Measurements from ENCODE around the gene ZNF474.
A peak's percentile ranks its signal among the peaks of the same experiment; 100 is the strongest.

ZNF474 gene

GRCh38 chr5:122154910-122155309, 25.6 kb downstream of the ZNF474 start:
- no peak for DNase-seq

- DNase-seq = no peak
Measured at GRCh38 chr5:122155546-122155945, 26.2 kb downstream of the ZNF474 start.

- DNase-seq = peak; percentile 39
Measured at GRCh38 chr5:122156724-122157325, 27.5 kb downstream of the ZNF474 start.

DNA sequence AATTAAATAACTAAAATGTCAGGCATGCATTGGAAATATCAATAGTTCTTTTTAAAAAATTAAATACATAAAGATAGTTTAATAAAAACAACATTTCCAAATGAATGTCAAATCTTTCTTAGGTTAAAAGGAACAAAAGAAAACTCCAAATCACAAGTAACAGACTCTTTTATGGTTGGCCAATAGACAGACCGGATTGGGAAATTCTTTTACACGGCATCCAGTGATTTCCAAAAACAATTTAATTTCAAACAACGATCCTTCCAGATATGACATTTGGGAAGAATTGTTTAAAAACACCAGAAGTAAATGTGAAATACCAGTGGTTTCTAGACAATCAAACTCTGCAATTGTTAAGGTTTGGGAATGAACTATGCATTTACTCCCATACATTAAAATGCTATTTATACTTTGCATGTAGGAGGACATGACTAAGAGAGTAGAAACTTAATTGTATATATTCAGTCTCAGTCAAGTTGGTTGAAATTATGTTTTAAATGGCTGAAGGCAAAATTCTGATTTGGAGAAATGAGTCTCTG, 32.8 kb downstream of the ZNF474 start:
- DNase-seq = no peak

GRCh38 chr5:122163121-122164069, 34.0 kb downstream of the ZNF474 start:
- no peak for DNase-seq

- DNase-seq = no peak
Measured at GRCh38 chr5:122164070-122164435, 34.7 kb downstream of the ZNF474 start.

DNA sequence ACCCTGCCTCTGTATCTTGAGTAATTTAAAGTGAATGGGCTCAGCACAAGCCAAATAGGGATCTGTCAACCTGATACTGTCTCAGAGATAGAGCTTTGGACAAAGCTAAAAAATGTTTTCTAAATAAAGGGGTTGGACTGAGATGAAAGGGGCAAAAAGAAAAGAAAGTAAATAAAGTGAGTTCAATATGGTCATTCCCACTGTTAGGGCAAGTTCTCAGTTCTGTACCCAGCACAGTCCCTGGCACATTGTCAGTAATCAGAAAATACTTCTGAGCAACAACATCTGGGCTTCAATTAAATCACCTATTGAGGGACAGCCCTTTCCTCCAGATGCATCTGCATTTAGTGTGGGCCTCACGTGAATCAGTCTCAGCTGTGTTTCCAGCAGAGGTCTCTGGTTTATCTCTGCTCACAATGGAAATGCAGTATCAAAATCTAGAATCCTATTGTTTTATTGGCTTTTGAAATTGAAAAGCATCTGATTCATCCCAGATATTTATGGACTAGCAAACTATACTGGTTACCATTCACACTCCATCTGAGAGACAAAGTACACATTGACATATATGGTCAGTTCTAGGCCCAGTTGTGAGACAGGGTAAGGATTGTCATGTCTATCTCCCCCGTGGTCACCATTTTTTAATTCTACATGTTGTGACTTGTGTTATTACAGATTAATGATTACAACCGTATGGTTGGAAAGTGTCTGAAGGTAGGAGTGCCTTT, 35.6 kb downstream of the ZNF474 start:
- no peak for DNase-seq

DNA sequence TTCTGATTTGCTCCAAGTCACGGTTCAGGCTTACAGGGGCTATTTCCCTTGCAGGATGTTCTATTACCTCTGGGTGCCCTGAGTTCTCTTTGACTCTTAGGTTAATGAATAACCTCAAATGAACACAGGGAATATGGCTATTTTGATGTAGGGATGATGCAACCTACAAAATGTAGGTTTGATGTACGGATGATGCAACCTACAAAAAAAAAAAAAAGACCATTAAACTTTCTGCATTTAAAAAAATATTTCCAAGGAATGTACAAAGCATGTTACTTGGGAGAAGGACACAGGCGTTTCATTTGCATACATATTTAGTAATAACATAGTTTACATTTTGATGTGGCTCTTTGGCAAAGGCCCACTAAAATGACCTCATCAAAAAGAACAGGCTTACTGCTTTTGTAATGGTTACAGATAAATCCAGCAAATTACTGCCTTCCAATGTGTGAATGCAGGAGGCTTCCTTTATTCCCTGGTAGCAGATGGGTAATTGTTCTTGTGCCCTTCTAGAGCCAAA, 36.3 kb downstream of the ZNF474 start:
- no peak for DNase-seq

DNA sequence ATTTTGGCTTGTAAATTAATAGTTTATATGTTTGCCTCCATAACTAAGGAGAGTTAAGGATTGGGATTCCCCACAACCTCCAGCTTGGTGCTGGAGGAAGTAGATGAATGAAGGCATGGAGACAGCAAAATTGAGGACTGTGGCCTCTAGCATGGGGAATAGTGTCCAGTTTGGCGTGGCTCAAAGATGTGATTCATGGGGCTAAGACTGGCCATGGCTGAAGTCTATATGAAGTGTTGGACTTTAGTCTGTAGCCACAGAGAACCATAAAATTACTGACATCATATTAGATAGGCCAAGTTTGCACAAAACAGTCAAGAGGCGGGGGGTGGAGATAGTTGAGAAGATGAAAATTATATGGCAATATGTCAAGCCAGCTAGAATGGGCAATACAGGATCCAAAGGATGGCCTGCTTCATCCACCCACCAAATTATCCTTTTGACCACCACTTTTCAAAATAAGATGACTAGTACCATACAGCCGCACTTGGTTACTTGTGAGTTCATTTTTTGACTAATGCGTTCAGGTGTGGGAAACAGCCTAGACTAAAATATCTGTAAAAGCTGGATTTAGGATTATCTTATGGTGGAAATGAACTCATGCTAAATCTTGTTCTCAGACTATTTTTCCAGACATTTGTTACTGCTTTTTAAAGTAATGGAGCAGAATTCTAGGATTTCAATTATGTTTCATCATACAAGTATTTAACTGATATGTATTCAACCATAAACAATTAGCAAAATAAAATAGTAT, 40.2 kb downstream of the ZNF474 start:
- DNase-seq = no peak

GRCh38 chr5:122170620-122171019, 41.3 kb downstream of the ZNF474 start:
- DNase-seq = no peak

DNA sequence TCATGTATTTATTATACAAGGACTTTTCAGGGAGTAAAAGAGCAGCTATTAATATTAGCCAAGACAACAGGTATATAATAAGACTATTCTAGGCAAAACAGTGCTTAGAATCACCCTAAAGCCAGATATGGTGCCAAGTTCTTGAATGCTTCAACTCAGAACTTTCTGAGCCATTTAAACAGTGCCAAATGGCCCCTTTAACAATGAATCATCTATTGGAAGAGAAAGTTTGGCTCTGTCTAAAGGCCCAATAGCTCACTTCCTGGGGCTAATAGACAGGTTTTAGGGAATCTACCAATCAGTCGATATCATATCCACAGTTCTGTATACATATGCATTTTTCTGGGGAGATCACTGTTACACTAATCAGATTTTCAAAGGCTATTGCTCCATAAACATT, 42.9 kb downstream of the ZNF474 start:
- DNase-seq = no peak

GRCh38 chr5:122173474-122174415, 44.4 kb downstream of the ZNF474 start:
- DNase-seq = no peak

GRCh38 chr5:122175091-122175490, 45.7 kb downstream of the ZNF474 start:
- no peak for DNase-seq

- no peak for DNase-seq
Measured at GRCh38 chr5:122175852-122176251, 46.5 kb downstream of the ZNF474 start.

DNA sequence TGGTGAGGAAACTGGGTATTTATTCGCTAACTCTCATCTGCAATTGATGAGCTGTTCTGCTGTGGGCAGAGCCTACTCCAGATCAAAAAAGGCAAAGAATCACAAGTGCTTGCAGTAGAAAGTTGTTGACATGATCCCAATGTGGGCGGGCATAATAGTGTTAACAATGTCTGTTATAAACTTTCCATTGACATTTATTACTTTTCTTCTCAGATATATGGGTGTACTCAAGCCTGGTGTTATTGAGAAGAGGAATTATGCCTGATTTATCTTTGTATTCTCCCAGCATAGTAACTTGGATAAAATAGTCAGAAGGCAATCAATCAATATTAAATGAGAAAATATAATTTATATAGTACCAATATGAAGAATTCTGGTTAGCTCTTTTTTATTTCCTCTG, 47.8 kb downstream of the ZNF474 start:
- no peak for DNase-seq

GRCh38 chr5:122179701-122180100, 50.4 kb downstream of the ZNF474 start:
- no peak for DNase-seq

GRCh38 chr5:122180146-122180712, 50.9 kb downstream of the ZNF474 start:
- no peak for DNase-seq

DNA sequence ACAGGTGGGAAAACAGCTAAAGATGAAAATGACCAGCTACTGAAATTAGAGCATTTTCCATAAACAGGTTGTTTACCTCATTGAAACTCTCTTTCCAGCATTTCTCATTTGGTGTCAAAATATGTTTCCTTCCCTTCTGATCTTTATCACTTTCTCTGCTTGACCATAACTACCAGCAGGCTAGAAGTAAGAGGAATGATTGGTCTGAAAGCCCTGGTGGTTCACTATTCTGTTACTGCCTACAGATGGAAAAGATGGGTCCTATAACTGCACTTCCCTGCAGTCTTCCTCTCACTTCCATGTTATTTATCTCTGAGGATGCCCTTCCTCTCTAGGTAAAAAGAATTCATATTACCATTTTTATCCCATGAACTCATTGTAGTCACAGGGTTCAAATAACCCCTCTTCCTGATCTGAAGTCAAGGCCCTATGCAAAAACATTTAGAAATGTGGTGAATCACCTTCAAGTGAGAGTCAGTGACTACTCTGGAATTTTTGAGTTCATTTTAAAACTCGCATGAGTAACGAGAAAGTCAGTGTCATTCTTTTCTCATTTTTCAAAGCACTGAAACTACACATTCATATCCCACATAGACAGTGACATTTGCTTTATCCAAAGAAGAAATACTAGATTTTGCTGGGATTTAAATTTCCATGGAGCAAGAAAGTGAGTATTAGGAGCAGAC, 51.7 kb downstream of the ZNF474 start:
- DNase-seq = no peak

GRCh38 chr5:122181863-122182262, 52.5 kb downstream of the ZNF474 start:
- no peak for DNase-seq

DNA sequence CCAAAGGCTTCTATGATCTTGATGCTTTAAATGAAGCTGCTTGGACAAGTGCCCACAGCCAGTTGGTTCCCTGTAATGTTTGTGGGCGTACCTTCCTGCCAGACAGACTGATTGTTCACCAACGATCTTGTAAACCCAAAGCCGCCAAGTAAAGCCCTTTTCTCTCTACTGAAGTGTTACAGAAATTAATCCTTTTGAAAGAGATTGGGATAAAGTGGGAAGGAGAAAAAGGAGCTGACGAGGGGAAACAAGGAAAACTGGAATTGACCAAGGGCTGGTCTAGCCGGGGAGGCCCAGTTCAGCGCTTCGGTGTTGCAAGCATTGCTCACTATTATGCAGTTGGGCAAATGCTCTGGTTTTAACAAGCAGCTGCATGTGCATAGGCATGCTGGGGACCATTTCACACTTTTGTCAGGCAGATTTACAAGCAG, 53.2 kb downstream of the ZNF474 start:
- DNase-seq = no peak

Data from NCI-H2171 (cell line).